Fibroblast of lung (primary cell): ENCODE results near the gene POT1. TPM values are rescaled to one million over a fixed set of nuclear protein-coding genes. Genes with fewer than 3 reads are reported as not detected.

Experiments
- DNase-seq, 2 donors: peaks; one replicate each; pipeline versions ENCODE4 v3.0.0 to v3.0.0-alpha.2; 2010; ENCODE audit warnings: low read depth in 2 of 2
- H2AFZ ChIP-seq: 2 replicates; pipeline ENCODE4 v1.5.1; 2012; ENCODE audit warnings: low read length, control low read depth, inconsistent platforms
- H3K27ac ChIP-seq: 2 replicates; pipeline ENCODE4 v1.5.1; 2011; ENCODE audit warnings: low read length, control low read depth; ENCODE audit not compliant: insufficient read depth
- H3K27me3 ChIP-seq: 2 replicates; pipeline ENCODE4 v1.5.1; 2011; ENCODE audit warnings: mild to moderate bottlenecking, low read length; ENCODE audit not compliant: control insufficient read depth, insufficient read depth
- H3K36me3 ChIP-seq: 2 replicates; pipeline ENCODE4 v1.5.1; 2011; ENCODE audit warnings: low read length; ENCODE audit not compliant: control insufficient read depth, insufficient read depth
- H3K4me1 ChIP-seq: 2 replicates; pipeline ENCODE4 v1.5.1; 2011; ENCODE audit warnings: low read length; ENCODE audit not compliant: control insufficient read depth, insufficient read depth; ENCODE audit errors: extremely low read depth
- H3K4me2 ChIP-seq: 2 replicates; pipeline ENCODE4 v1.5.1; 2011; ENCODE audit warnings: low read length, control low read depth; ENCODE audit not compliant: insufficient read depth; ENCODE audit errors: extremely low read depth
- H3K4me3 ChIP-seq, 4 experiments: fragments of 200-600 bp in 1 of 4; sonication (generic) in 1 of 4; replicated peaks in 1 of 4; 2 replicates each; pipeline ENCODE4 v1.5.1; 2011 to 2016; ENCODE audit warnings: low read length in 4 of 4, low read depth in 3 of 4, mild to moderate bottlenecking in 3 of 4, control low read depth in 2 of 4, inconsistent platforms in 1 of 4, mixed read lengths in 1 of 4; ENCODE audit not compliant: insufficient read depth in 1 of 4; ENCODE audit errors: control extremely low read depth in 1 of 4
- H3K79me2 ChIP-seq: 2 replicates; pipeline ENCODE4 v1.5.1; 2012; ENCODE audit warnings: mild to moderate bottlenecking, low read length, inconsistent platforms; ENCODE audit not compliant: control insufficient read depth, insufficient read depth
- H3K9ac ChIP-seq: 2 replicates; pipeline ENCODE4 v1.5.1; 2011; ENCODE audit warnings: mild to moderate bottlenecking, low read length, control low read depth; ENCODE audit not compliant: insufficient read depth
- H3K9me3 ChIP-seq: 2 replicates; pipeline ENCODE4 v1.5.1; 2012; ENCODE audit warnings: low read depth, low read length; ENCODE audit not compliant: control insufficient read depth, insufficient read depth
- H4K20me1 ChIP-seq: 2 replicates; pipeline ENCODE4 v1.5.1; 2011; ENCODE audit warnings: low read length; ENCODE audit not compliant: control insufficient read depth, insufficient read depth; ENCODE audit errors: extremely low read depth
- EZH2 ChIP-seq: IDR thresholded peaks from 2 replicates; pipeline ENCODE4 v1.5.1; 2012; ENCODE audit warnings: low read length, control low read depth, mild to moderate bottlenecking; ENCODE audit errors: missing control alignments
- polyA plus RNA-seq, 2 donors: library from polyadenylated mRNA; depleted of rRNA in 1 of 2; stranded (reverse) in 1 of 2; unstranded in 1 of 2; fragments of >200 nt; gene quantifications; 2 replicates each; pipeline ENCODE4 v1.2.1, GENCODE V29; 2011 to 2012; ENCODE audit warnings: missing spikeins in 1 of 2
- total RNA-seq: library from RNA; depleted of rRNA; stranded (reverse); fragments of >200 nt; gene quantifications from 2 replicates; pipeline ENCODE4 v1.2.1, GENCODE V29; 2014
- TF ChIP-seq, protein P1 (sequence below), 2 donors: IDR thresholded peaks in 1 of 2; conservative IDR thresholded peaks in 1 of 2; 1 replicate in 1 of 2; 2 replicates in 1 of 2; pipeline ENCODE4 v1.5.1; 2011 to 2012; ENCODE audit warnings: low read length in 2 of 2, control low read depth in 1 of 2, inconsistent platforms in 1 of 2, low read depth in 1 of 2, mild to moderate bottlenecking in 1 of 2

The POT1 gene
- total and polyA plus RNA-seq, 2 donors (not counting 1 experiment from before 2014, with no cell fraction given), result 25.1 to 49.5 TPM

DNA sequence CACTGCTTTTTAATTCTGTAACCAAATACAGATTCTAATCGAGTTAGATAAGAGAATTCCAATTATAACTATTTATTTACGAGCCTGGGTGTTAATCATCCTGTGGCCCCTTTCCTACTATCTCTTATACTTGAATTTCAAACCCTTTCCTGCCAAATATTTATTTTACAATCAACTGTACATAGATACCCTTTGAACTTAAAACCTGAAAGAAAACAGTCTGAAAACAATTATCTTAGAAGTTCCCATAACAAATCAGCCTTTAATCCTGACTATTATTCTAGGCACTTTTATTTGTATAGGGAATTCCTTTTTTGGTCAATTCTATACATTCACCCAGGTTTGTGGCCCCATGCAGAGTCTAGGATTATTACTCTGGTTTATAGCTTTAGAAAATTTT is 153.5 kb downstream of the POT1 start:
- Histone ChIP-seq H3K4me1 (no peaks in the 10 kb centered on the region), H3K4me2 (no peak overlapping the region), H3K27me3 (no peaks in the 10 kb centered on the region), H3K36me3 (no peaks in the 10 kb centered on the region), H3K9ac (no peak overlapping the region), H3K79me2 (no peaks in the 10 kb centered on the region), H3K4me3 (no peak overlapping the region), H4K20me1 (no peaks in the 10 kb centered on the region), H2AFZ (no peak overlapping the region), H3K9me3 (no peaks in the 10 kb centered on the region), H3K27ac (no peak overlapping the region)
- no peak for DNase-seq
- TF ChIP-seq, protein P1, sequence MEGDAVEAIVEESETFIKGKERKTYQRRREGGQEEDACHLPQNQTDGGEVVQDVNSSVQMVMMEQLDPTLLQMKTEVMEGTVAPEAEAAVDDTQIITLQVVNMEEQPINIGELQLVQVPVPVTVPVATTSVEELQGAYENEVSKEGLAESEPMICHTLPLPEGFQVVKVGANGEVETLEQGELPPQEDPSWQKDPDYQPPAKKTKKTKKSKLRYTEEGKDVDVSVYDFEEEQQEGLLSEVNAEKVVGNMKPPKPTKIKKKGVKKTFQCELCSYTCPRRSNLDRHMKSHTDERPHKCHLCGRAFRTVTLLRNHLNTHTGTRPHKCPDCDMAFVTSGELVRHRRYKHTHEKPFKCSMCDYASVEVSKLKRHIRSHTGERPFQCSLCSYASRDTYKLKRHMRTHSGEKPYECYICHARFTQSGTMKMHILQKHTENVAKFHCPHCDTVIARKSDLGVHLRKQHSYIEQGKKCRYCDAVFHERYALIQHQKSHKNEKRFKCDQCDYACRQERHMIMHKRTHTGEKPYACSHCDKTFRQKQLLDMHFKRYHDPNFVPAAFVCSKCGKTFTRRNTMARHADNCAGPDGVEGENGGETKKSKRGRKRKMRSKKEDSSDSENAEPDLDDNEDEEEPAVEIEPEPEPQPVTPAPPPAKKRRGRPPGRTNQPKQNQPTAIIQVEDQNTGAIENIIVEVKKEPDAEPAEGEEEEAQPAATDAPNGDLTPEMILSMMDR (conservative IDR thresholded peaks at IDR 0.05 in 1 of 2, IDR thresholded peaks at IDR 0.05 in 1 of 2; ENCODE audit: low read depth in 1 of 2, low read length in 2 of 2), result no peak
- TF ChIP-seq EZH2, result no peak

DNA sequence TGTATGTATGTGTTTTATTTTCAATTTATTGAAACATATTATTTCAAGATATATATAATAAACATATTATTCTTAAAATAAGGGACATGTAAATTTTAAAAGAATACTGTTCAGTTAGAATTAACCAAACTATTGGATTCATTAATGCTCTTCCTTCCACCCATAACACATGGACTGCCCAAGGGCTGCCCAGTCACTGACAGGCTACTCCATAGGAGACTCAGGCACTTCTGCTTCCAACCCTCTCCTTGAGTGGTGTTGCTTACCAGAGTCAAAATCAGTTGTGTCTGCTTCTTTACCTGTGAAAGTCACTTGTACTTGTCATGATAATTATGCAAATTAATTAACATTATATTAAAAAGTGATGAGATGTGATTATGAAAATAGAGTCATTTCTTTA is 154.2 kb downstream of the POT1 start:
- Histone ChIP-seq H3K9ac (no peak overlapping the region), H3K27ac (no peak overlapping the region), H3K27me3 (no peaks in the 10 kb centered on the region), H3K4me1 (no peaks in the 10 kb centered on the region), H3K4me2 (no peak overlapping the region), H4K20me1 (no peaks in the 10 kb centered on the region), H3K4me3 (no peak overlapping the region), H3K79me2 (no peaks in the 10 kb centered on the region), H3K36me3 (no peaks in the 10 kb centered on the region), H2AFZ (no peak overlapping the region), H3K9me3 (no peaks in the 10 kb centered on the region)
- DNase-seq, result no peak
- TF ChIP-seq, protein P1 (conservative IDR thresholded peaks at IDR 0.05 in 1 of 2, IDR thresholded peaks at IDR 0.05 in 1 of 2; ENCODE audit: low read depth in 1 of 2, low read length in 2 of 2), result no peak
- no peak for TF ChIP-seq EZH2

DNA sequence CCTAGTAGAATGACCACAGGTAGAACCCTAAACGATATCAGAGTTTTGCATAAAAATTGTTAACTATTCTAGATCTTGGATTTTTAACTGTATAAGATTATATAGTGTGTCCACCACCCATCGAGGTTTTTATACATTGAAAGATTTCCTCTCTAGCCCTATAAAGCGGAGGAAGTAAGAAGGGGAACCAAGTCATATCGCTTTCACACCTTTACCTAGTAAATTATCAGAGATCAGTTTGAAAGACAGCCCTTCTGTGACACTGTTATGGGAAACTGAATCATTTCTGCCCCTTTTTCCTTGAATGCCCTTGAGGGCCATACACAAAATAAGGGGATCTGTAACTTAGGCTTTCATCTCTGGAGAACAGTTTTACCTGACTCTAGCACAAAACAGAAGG is 155.7 kb downstream of the POT1 start:
- DNase-seq, result no peak
- Histone ChIP-seq H3K9me3 (no peaks in the 10 kb centered on the region), H3K4me2 (no peak overlapping the region), H2AFZ (no peak overlapping the region), H3K9ac (no peak overlapping the region), H3K27me3 (no peaks in the 10 kb centered on the region), H3K27ac (no peak overlapping the region), H3K79me2 (no peaks in the 10 kb centered on the region), H3K4me3 (no peak overlapping the region), H3K36me3 (no peaks in the 10 kb centered on the region), H3K4me1 (no peaks in the 10 kb centered on the region), H4K20me1 (no peaks in the 10 kb centered on the region)
- TF ChIP-seq EZH2, result no peak
- TF ChIP-seq, protein P1 (conservative IDR thresholded peaks at IDR 0.05 in 1 of 2, IDR thresholded peaks at IDR 0.05 in 1 of 2; ENCODE audit: low read depth in 1 of 2, low read length in 2 of 2), result no peak
